Testis (tissue), 2 donors: ENCODE data around the gene VAV2.

ENCODE experiments used
- POLR2A ChIP-seq: fragments of 450-650 bp; IDR thresholded peaks from one replicate; pipeline ENCODE4 v1.6.1; 2017; ENCODE audit warnings: antibody characterized with exemption, mild to moderate bottlenecking, moderate library complexity
- TF ChIP-seq, protein P1 (sequence below), 3 experiments: fragments of 450-650 bp in 2 of 3; fragments of 200-600 bp in 1 of 3; sonication (generic) in 1 of 3; IDR thresholded peaks; one replicate each; pipeline ENCODE4 v1.5.1; 2016 to 2019; ENCODE audit warnings: antibody characterized with exemption in 3 of 3, mild to moderate bottlenecking in 2 of 3, moderate library complexity in 1 of 3

DNA sequence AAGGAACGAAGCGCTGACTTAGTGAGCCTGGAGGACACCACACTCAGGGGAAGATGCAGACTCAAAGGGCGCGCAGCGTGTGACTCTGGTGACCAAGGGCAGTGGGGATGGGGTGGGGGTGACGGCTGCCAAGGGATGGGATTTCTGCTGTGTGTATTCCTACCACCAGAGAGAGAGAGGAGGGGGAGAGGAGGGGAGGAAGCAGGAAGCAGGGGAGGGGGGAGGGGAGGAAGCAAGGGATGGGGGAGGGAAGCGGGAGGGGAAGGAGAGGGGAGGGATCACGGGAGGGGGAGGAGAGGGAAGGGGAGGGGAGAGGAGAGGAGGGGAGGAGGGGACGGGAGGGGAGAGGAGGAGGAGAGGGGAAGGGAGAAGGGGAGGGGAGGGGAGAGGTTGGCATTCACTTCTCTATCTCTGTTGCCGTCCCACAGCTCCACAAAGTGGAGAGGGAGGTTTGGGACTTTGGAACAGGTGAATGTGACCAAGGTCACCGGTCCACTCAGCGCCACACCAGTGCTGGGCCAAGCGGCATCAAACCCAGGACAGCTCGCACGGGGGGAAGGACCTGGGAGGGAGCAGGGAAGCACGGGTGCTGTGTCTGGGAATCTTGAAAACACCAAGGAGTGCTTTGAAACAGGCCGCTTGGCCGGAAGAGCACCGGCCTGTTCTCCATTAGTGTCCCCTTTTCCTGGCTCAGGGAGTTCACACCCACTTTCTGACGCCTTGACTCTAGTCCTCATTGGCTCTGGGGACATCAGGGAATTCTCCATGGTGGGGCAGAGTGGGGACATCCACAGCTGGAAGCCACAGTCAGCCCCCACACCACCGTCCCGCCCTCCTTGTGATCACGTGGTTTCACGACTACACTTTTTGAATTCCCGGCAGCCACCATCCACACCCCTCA, 77.4 kb downstream of the VAV2 start:
- TF ChIP-seq, protein P1, sequence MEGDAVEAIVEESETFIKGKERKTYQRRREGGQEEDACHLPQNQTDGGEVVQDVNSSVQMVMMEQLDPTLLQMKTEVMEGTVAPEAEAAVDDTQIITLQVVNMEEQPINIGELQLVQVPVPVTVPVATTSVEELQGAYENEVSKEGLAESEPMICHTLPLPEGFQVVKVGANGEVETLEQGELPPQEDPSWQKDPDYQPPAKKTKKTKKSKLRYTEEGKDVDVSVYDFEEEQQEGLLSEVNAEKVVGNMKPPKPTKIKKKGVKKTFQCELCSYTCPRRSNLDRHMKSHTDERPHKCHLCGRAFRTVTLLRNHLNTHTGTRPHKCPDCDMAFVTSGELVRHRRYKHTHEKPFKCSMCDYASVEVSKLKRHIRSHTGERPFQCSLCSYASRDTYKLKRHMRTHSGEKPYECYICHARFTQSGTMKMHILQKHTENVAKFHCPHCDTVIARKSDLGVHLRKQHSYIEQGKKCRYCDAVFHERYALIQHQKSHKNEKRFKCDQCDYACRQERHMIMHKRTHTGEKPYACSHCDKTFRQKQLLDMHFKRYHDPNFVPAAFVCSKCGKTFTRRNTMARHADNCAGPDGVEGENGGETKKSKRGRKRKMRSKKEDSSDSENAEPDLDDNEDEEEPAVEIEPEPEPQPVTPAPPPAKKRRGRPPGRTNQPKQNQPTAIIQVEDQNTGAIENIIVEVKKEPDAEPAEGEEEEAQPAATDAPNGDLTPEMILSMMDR (IDR thresholded peaks at IDR 0.05): no peak
- no peak for TF ChIP-seq POLR2A
